ENCODE results near the gene UFD1. TPM values are rescaled to one million over a fixed set of nuclear protein-coding genes. Genes with fewer than 3 reads are reported as not detected.

The UFD1 gene
- total and polyA plus RNA-seq, 9 of the 15 experiments (the other 6 are each of a cell fraction or from before 2014, with no cell fraction given) = 238 to 645 (median 363) TPM

- Histone ChIP-seq H4K20me1 (replicated peaks; ENCODE audit: control insufficient read depth, insufficient read depth, low read length) (peaks cover 14% of the 10 kb centered on the region), H3K79me2 (ENCODE audit: control insufficient read depth, insufficient read depth, low read length) (peaks cover 14% of the 10 kb centered on the region; the same call in 2 of the 3 replicates), H3K9me1 (ENCODE audit: control insufficient read depth, insufficient read depth, low read length) (peaks cover 18% of the 10 kb centered on the region), H3K36me3 (ENCODE audit: control insufficient read depth, insufficient read depth, low read length) (peaks cover 95% of the 10 kb centered on the region), H3K9ac (ENCODE audit: insufficient read depth in 1 of 2, low read depth in 2 of 2, low read length in 2 of 2) (no peak overlapping the region; a peak in 1 of 4 replicates), H3K27me3 (ENCODE audit: control insufficient read depth in 2 of 2, insufficient read depth in 2 of 2, low read length in 2 of 2) (no peaks in the 10 kb centered on the region), H3K4me1 (replicated peaks in 1 of 2; ENCODE audit: control insufficient read depth in 2 of 2, insufficient read depth in 2 of 2, low read length in 2 of 2) (peaks cover 18 to 24% of the 10 kb centered on the region in 2 experiments; a peak in 4 of 5 replicates), H3K9me3 (replicated peaks; ENCODE audit: control insufficient read depth, insufficient read depth, low read depth, low read length) (no peaks in the 10 kb centered on the region), H3K4me2 (ENCODE audit: insufficient read depth, low read length) (no peak overlapping the region), H3K27ac (ENCODE audit: extremely low read depth, low read depth, low read length) (no peak overlapping the region; the same call in 2 of the 3 replicates), H2AFZ (ENCODE audit: low read depth, low read length) (no peak overlapping the region), H3K4me3 (no peak overlapping the region)
- ATAC-seq (no peak), FAIRE-seq (no peak), DNase-seq (ENCODE audit: extremely low read depth in 1 of 4, low spot score in 3 of 4) (no peak)
- WGBS (ENCODE audit: insufficient coverage, low coverage, missing lambda C conversion rate) = 91% methylated on average over 3 of the region's 3 CpGs
- BruUV-seq (replicated peaks) = no TSS peak
- CTCF ChIA-PET (ENCODE audit: low intra/inter-chr PET ratio) = no interaction called here
- peak; percentile 84; the same call in 1 of the 2 replicates for TF ChIP-seq E2F4 (CRISPR knock-in tag; IDR thresholded peaks at IDR 0.05; ENCODE audit: low read depth)
- no peak for TF ChIP-seq TOE1 (IDR thresholded peaks at IDR 0.05; ENCODE audit: borderline replicate concordance)
- TF ChIP-seq TOE1 (CRISPR knock-in tag; IDR thresholded peaks at IDR 0.05; ENCODE audit: borderline replicate concordance, low read depth) = 0 out of 2 replicates have a peak, but pooled peaks have one; percentile 50
- TF ChIP-seq L3MBTL2 (IDR thresholded peaks at IDR 0.05) = no peak
- no peak for TF ChIP-seq RNF219 (CRISPR knock-in tag; IDR thresholded peaks at IDR 0.05)
- TF ChIP-seq CTCF (IDR thresholded peaks at IDR 0.05 in 2 of 3, conservative IDR thresholded peaks at IDR 0.05 in 1 of 3; ENCODE audit: insufficient read depth in 2 of 3, low read depth in 1 of 3, low read length in 3 of 3) = no peak
- peak; percentile 81; the same call in 1 of the 2 replicates for TF ChIP-seq E2F5 (CRISPR knock-in tag; IDR thresholded peaks at IDR 0.05)
- intact Hi-C loops (cut with micrococcal nuclease) (no loop called here), in situ Hi-C loops (cut with MboI) (no loop called here)
- POLR2A ChIA-PET = interaction anchor here (0.5 to 15.8 kb wide), 14 partner anchors 5 to 1603 kb away, joined by 3 to 245 read pairs (median 4); partner anchors contain the start of genes HIRA and MRPL40
Measured at GRCh38 chr22:19404676-19405075, 74.3 kb downstream of the UFD1 start.
